ENCODE results near the gene SLC35A1.

- TF ChIP-seq FOS (IDR thresholded peaks at IDR 0.05; ENCODE audit: low read depth, low read length) (no peak), CTCF (conservative IDR thresholded peaks at IDR 0.05; ENCODE audit: low read depth, low read length) (no peak), RAD21 (IDR thresholded peaks at IDR 0.05; ENCODE audit: low read length) (no peak), SMC3 (IDR thresholded peaks at IDR 0.05; ENCODE audit: low read depth, low read length) (no peak), POLR2A (IDR thresholded peaks at IDR 0.05; ENCODE audit: low read depth, low read length) (no peak), ELK1 (IDR thresholded peaks at IDR 0.05; ENCODE audit: borderline replicate concordance, low read depth, low read length) (no peak), CEBPB (IDR thresholded peaks at IDR 0.05; ENCODE audit: low read depth, low read length) (no peak), CHD1 (IDR thresholded peaks at IDR 0.05; ENCODE audit: low read depth, low read length) (no peak), MAFK (IDR thresholded peaks at IDR 0.05; ENCODE audit: low read depth, low read length) (no peak), MXI1 (IDR thresholded peaks at IDR 0.05; ENCODE audit: borderline replicate concordance, low read depth, low read length) (no peak)
- TF ChIP-seq, protein P1, sequence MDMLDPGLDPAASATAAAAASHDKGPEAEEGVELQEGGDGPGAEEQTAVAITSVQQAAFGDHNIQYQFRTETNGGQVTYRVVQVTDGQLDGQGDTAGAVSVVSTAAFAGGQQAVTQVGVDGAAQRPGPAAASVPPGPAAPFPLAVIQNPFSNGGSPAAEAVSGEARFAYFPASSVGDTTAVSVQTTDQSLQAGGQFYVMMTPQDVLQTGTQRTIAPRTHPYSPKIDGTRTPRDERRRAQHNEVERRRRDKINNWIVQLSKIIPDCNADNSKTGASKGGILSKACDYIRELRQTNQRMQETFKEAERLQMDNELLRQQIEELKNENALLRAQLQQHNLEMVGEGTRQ (IDR thresholded peaks at IDR 0.05; ENCODE audit: low read depth, low read length) = no peak
These were observed 68.3 kb downstream of the SLC35A1 start for GRCh38 chr6:87541041-87541440.

Measured in IMR-90 (cell line).